ENCODE results near the gene COL12A1. TPM values are rescaled to one million over a fixed set of nuclear protein-coding genes. Genes with fewer than 3 reads are reported as not detected.

The COL12A1 gene
- total and polyA plus RNA-seq, 8 donors, result 23.1 to 74.3 (median 31.5) TPM

DNA sequence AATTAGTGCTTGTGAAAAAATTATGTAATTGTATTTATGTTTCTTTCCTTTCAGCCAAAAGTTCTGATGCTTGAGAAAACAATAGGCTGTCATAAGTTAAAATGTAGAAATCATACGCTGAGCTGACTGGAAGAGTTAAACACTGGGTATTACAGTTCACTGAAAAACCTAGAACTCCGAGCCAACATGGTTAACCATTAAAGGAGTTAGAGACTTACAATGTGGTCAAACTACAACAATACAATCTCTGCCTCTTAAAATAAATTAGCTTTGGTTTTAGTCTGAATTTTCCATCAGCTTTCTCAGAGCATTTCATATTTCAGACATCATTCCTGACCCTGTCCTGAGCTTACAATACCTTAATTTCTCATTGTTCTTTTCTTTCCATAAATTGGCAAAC lies 91.0 kb downstream of the COL12A1 start:
- intact Hi-C loops (cut with DNase I), result no loop called here

GRCh38 chr6:75114195-75114594 lies 91.7 kb downstream of the COL12A1 start:
- Histone ChIP-seq H3K4me3 (no peak overlapping the region), H3K36me3 (no peaks in the 10 kb centered on the region), H3K4me1 (no peaks in the 10 kb centered on the region), H3K27me3 (no peaks in the 10 kb centered on the region), H3K27ac (no peak overlapping the region), H3K9me3 (no peaks in the 10 kb centered on the region)
- TF ChIP-seq, protein P1, sequence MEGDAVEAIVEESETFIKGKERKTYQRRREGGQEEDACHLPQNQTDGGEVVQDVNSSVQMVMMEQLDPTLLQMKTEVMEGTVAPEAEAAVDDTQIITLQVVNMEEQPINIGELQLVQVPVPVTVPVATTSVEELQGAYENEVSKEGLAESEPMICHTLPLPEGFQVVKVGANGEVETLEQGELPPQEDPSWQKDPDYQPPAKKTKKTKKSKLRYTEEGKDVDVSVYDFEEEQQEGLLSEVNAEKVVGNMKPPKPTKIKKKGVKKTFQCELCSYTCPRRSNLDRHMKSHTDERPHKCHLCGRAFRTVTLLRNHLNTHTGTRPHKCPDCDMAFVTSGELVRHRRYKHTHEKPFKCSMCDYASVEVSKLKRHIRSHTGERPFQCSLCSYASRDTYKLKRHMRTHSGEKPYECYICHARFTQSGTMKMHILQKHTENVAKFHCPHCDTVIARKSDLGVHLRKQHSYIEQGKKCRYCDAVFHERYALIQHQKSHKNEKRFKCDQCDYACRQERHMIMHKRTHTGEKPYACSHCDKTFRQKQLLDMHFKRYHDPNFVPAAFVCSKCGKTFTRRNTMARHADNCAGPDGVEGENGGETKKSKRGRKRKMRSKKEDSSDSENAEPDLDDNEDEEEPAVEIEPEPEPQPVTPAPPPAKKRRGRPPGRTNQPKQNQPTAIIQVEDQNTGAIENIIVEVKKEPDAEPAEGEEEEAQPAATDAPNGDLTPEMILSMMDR (IDR thresholded peaks at IDR 0.05), result no peak
- DNase-seq (no peak), ATAC-seq (no peak)
- intact Hi-C loops (cut with DNase I), result no loop called here

More for the DNA sequence above, 91.0 kb downstream of the COL12A1 start:
- Histone ChIP-seq H3K36me3 (no peaks in the 10 kb centered on the region), H3K4me3 (no peak overlapping the region), H3K27me3 (no peaks in the 10 kb centered on the region), H3K4me1 (no peaks in the 10 kb centered on the region), H3K9me3 (no peaks in the 10 kb centered on the region), H3K27ac (no peak overlapping the region)
- no peak for DNase-seq
- TF ChIP-seq, protein P1 (IDR thresholded peaks at IDR 0.05), result no peak
- no peak for ATAC-seq

DNA sequence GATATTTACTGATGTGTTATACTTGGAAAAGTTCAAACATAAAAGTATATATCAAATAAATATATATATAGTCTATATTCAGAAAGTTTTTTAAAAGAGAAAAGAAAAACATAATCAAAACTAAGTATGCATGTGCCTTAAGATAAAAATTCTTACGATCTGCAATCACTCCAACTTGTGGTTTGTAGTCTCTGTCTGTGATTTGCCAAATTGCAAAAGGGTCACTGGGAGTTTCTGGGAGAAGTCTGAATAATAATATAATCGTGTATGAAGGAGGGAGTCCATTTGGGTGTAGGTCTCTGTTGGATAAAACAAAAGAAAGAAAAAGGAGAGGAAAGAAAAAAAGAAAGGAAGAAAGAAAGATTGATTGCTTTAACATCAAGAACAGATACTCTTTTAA lies 92.4 kb downstream of the COL12A1 start:
- Histone ChIP-seq H3K4me3 (no peak overlapping the region), H3K9me3 (no peaks in the 10 kb centered on the region), H3K27ac (no peak overlapping the region), H3K4me1 (no peaks in the 10 kb centered on the region), H3K27me3 (no peaks in the 10 kb centered on the region), H3K36me3 (no peaks in the 10 kb centered on the region)
- TF ChIP-seq, protein P1 (IDR thresholded peaks at IDR 0.05), result no peak
- intact Hi-C loops (cut with DNase I), result no loop called here
- DNase-seq (no peak), ATAC-seq (no peak)

DNA sequence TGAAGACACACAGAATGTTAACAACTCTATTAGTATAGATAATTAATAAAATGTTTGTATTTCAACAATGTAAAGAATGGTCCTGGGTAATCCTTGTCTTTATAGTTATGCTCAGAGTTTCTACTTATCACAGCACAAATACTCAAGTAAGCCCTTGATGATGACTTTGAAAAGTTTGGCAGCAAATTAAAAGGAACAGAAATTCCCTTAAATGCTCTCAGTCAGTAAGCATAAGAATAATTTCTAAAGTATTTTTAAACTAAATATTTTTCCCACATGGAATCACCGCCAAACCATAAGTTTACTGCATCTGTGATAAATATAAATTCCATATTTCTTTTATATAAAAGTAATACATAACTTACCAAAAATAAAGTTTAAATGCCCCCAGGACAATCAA lies 96.1 kb downstream of the COL12A1 start:
- DNase-seq (no peak), ATAC-seq (no peak)
- H3K4me3 ChIP-seq, result no peak overlapping the region
- H3K9me3 ChIP-seq, result no peaks in the 10 kb centered on the region
- H3K27me3 ChIP-seq, result no peaks in the 10 kb centered on the region
- no peaks in the 10 kb centered on the region for H3K36me3 ChIP-seq
- H3K27ac ChIP-seq, result no peak overlapping the region
- H3K4me1 ChIP-seq, result no peaks in the 10 kb centered on the region
- intact Hi-C loops (cut with DNase I), result no loop called here
- TF ChIP-seq, protein P1 (IDR thresholded peaks at IDR 0.05), result no peak

DNA sequence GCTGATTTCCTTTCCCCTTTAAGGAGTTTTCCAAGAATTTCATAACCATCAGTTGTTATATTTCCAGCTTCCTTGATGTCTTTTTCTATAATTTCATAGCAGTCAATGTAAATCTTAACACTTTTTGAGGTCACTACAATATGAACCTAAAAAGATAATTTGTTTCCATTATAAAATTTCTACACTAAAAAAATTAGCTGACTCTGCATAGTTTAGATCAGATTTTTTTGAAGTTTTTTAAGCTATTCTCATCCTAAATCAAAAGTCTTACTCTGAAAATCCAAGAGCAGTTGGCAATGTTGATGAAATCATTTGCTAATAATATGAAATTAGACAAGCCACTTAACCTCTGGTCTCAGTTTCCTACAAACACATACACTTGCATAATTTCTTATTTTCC lies 96.8 kb downstream of the COL12A1 start:
- TF ChIP-seq, protein P1 (IDR thresholded peaks at IDR 0.05), result no peak
- DNase-seq (no peak), ATAC-seq (no peak)
- Histone ChIP-seq H3K36me3 (no peaks in the 10 kb centered on the region), H3K27ac (no peak overlapping the region), H3K27me3 (no peaks in the 10 kb centered on the region), H3K4me3 (no peak overlapping the region), H3K4me1 (no peaks in the 10 kb centered on the region), H3K9me3 (no peaks in the 10 kb centered on the region)
- intact Hi-C loops (cut with DNase I), result no loop called here

All from left lung (tissue), 10 donors.